Measurements from ENCODE around the gene PRM2. TPM values are rescaled to one million over a fixed set of nuclear protein-coding genes. Genes with fewer than 3 reads are reported as not detected.

Gene PRM2
- total RNA-seq, 1 experiment from 2014 or later = not detected

DNA sequence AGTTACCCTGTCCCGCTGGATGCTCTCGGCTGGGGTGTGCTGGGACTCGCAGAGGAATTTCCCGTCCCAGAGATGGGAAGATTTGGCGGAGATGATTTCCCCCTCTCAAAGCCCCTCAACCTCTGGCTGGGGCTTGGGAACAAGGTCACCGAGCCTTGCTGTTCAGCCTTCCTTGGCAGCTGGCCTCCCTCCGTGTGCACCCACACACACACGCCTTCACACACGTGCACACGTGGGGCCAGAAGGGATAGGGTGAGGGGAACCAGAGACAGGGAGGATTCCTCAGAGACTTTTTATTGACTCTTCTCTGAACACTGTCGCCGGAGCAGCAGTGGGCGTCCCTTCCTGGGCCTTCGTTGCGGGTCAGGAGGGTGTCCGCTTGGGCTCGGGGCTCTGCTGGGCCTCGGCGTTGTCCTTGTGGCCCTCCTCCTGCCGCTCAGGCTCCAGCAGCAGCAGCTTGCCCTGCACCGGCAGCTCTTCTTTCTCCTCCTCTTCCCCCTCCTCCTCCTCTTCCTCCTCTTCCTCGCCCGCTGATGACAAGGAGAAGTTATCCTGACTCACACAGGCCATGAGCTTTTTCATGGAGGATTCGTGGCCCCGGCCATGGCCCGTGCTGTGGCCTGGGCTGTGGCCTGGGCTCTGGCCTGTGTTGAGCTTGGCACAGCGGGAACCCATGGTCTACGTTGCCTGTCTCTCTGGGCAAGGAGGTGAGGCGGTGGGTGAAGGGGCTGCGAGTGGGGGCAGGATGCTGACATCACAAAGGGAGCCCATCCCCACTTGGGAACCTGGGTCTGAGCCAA, 3.2 kb downstream of the PRM2 start, which contains the start of gene PRM3:
PRM3 (minus strand) TSS at position 709 of the 800 bp plus-strand sequence; CDS start at position 675, 34 bp downstream.
- Histone ChIP-seq H3K9ac (ENCODE audit: low read length) (no peak within 1 kb of the TSS), H3K4me1 (ENCODE audit: low read length) (no peaks in the 10 kb centered on the region)

GRCh38 chr16:11272484-11272883, 3.8 kb downstream of the PRM2 start:
- Histone ChIP-seq H3K9me2 (replicated peaks; ENCODE audit: insufficient read depth, low read length) (no peaks in the 10 kb centered on the region), H3K4me1 (ENCODE audit: low read length) (no peaks in the 10 kb centered on the region)

More for the DNA sequence above, 3.2 kb downstream of the PRM2 start, which contains the start of gene PRM3:
- no peaks in the 10 kb centered on the region for H3K27me3 ChIP-seq (ENCODE audit: low read length)
- H3K36me3 ChIP-seq (ENCODE audit: insufficient read depth, low read length) = no peaks in the 10 kb centered on the region
- H3K9me2 ChIP-seq (replicated peaks; ENCODE audit: insufficient read depth, low read length) = no peaks in the 10 kb centered on the region
- no peak within 1 kb of the TSS for H3K4me2 ChIP-seq (ENCODE audit: low read depth, low read length, poor library complexity, severe bottlenecking)
- no peak within 1 kb of the TSS for H3K27ac ChIP-seq (ENCODE audit: low read length)
- H4K20me1 ChIP-seq (ENCODE audit: insufficient read depth, low read depth, low read length) = no peaks in the 10 kb centered on the region
- DNase-seq = no peak
- H3K4me3 ChIP-seq (ENCODE audit: low read length) = no peak within 1 kb of the TSS
- no peaks in the 10 kb centered on the region for H3K79me2 ChIP-seq (ENCODE audit: low read length)
- H3K9me3 ChIP-seq (ENCODE audit: low read length) = no peaks in the 10 kb centered on the region
- H2AFZ ChIP-seq (ENCODE audit: low read length) = no peak within 1 kb of the TSS

GRCh38 chr16:11271610-11272009, 4.7 kb downstream of the PRM2 start:
- Histone ChIP-seq H3K9me2 (replicated peaks; ENCODE audit: insufficient read depth, low read length) (no peaks in the 10 kb centered on the region), H3K4me2 (ENCODE audit: low read depth, low read length, poor library complexity, severe bottlenecking) (no peak overlapping the region), H3K9me3 (ENCODE audit: low read length) (no peaks in the 10 kb centered on the region), H3K4me1 (ENCODE audit: low read length) (no peaks in the 10 kb centered on the region), H3K79me2 (ENCODE audit: low read length) (no peaks in the 10 kb centered on the region), H4K20me1 (ENCODE audit: insufficient read depth, low read depth, low read length) (no peaks in the 10 kb centered on the region), H3K4me3 (ENCODE audit: low read length) (no peak overlapping the region), H2AFZ (ENCODE audit: low read length) (no peak overlapping the region), H3K9ac (ENCODE audit: low read length) (no peak overlapping the region), H3K27ac (ENCODE audit: low read length) (no peak overlapping the region), H3K27me3 (ENCODE audit: low read length) (no peaks in the 10 kb centered on the region), H3K36me3 (ENCODE audit: insufficient read depth, low read length) (no peaks in the 10 kb centered on the region)
- DNase-seq = no peak

More at GRCh38 chr16:11272484-11272883, 3.8 kb downstream of the PRM2 start:
- H4K20me1 ChIP-seq (ENCODE audit: insufficient read depth, low read depth, low read length) = no peaks in the 10 kb centered on the region
- H3K4me2 ChIP-seq (ENCODE audit: low read depth, low read length, poor library complexity, severe bottlenecking) = no peak overlapping the region
- no peaks in the 10 kb centered on the region for H3K79me2 ChIP-seq (ENCODE audit: low read length)
- H3K27ac ChIP-seq (ENCODE audit: low read length) = no peak overlapping the region
- no peaks in the 10 kb centered on the region for H3K9me3 ChIP-seq (ENCODE audit: low read length)
- H3K36me3 ChIP-seq (ENCODE audit: insufficient read depth, low read length) = no peaks in the 10 kb centered on the region
- H2AFZ ChIP-seq (ENCODE audit: low read length) = no peak overlapping the region
- no peak for DNase-seq
- no peaks in the 10 kb centered on the region for H3K27me3 ChIP-seq (ENCODE audit: low read length)
- no peak overlapping the region for H3K4me3 ChIP-seq (ENCODE audit: low read length)
- H3K9ac ChIP-seq (ENCODE audit: low read length) = no peak overlapping the region

GRCh38 chr16:11270602-11271162, 5.6 kb downstream of the PRM2 start:
- H3K27ac ChIP-seq (ENCODE audit: low read length) = no peak overlapping the region
- H3K9me2 ChIP-seq (replicated peaks; ENCODE audit: insufficient read depth, low read length) = no peaks in the 10 kb centered on the region
- no peak overlapping the region for H2AFZ ChIP-seq (ENCODE audit: low read length)
- no peak overlapping the region for H3K9ac ChIP-seq (ENCODE audit: low read length)
- no peaks in the 10 kb centered on the region for H3K4me1 ChIP-seq (ENCODE audit: low read length)
- no peaks in the 10 kb centered on the region for H3K9me3 ChIP-seq (ENCODE audit: low read length)
- no peaks in the 10 kb centered on the region for H3K79me2 ChIP-seq (ENCODE audit: low read length)
- no peaks in the 10 kb centered on the region for H3K27me3 ChIP-seq (ENCODE audit: low read length)
- H3K4me3 ChIP-seq (ENCODE audit: low read length) = no peak overlapping the region
- H3K36me3 ChIP-seq (ENCODE audit: insufficient read depth, low read length) = no peaks in the 10 kb centered on the region
- no peak overlapping the region for H3K4me2 ChIP-seq (ENCODE audit: low read depth, low read length, poor library complexity, severe bottlenecking)
- no peaks in the 10 kb centered on the region for H4K20me1 ChIP-seq (ENCODE audit: insufficient read depth, low read depth, low read length)
- DNase-seq = no peak

GRCh38 chr16:11268921-11269375, 7.3 kb downstream of the PRM2 start, which contains the start of gene TNP2:
Gene TNP2, minus strand, starts transcription at chr16:11269325. Its CDS starts 63 bp downstream, at chr16:11269262.
- H3K9me3 ChIP-seq (ENCODE audit: low read length) = no peaks in the 10 kb centered on the region
- no peaks in the 10 kb centered on the region for H3K79me2 ChIP-seq (ENCODE audit: low read length)
- H4K20me1 ChIP-seq (ENCODE audit: insufficient read depth, low read depth, low read length) = no peaks in the 10 kb centered on the region
- H3K4me1 ChIP-seq (ENCODE audit: low read length) = no peaks in the 10 kb centered on the region
- no peaks in the 10 kb centered on the region for H3K27me3 ChIP-seq (ENCODE audit: low read length)
- H3K4me2 ChIP-seq (ENCODE audit: low read depth, low read length, poor library complexity, severe bottlenecking) = no peak within 1 kb of the TSS
- no peak within 1 kb of the TSS for H3K4me3 ChIP-seq (ENCODE audit: low read length)
- no peaks in the 10 kb centered on the region for H3K9me2 ChIP-seq (replicated peaks; ENCODE audit: insufficient read depth, low read length)
- no peak within 1 kb of the TSS for H2AFZ ChIP-seq (ENCODE audit: low read length)
- H3K27ac ChIP-seq (ENCODE audit: low read length) = no peak within 1 kb of the TSS
- no peak for DNase-seq
- no peaks in the 10 kb centered on the region for H3K36me3 ChIP-seq (ENCODE audit: insufficient read depth, low read length)
- no peak within 1 kb of the TSS for H3K9ac ChIP-seq (ENCODE audit: low read length)

DNA sequence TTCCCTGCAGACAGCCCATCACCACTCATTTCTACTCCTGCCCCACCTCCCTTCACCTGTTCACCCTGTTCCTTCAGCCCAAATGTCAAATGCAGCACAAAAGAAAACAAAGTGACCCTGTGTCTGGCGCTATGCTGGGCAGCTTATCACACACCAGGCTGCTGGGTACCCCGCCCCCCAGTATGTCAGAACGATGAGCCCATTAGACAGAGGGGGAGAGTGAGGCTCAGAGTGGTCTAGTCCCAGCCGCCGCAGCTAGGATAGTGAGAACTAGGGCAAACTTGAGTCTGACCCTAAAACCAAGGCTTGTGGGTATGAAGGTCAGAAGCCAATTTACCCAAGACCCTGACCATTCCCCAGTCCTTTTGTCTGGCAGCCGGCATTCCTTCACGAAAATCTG, 11.2 kb downstream of the PRM2 start:
- Histone ChIP-seq H3K36me3 (ENCODE audit: insufficient read depth, low read length) (no peaks in the 10 kb centered on the region), H3K27me3 (ENCODE audit: low read length) (no peaks in the 10 kb centered on the region), H3K79me2 (ENCODE audit: low read length) (no peaks in the 10 kb centered on the region), H3K4me1 (ENCODE audit: low read length) (no peaks in the 10 kb centered on the region), H3K4me3 (ENCODE audit: low read length) (no peak overlapping the region), H3K9ac (ENCODE audit: low read length) (no peak overlapping the region), H3K9me3 (ENCODE audit: low read length) (no peaks in the 10 kb centered on the region), H3K27ac (ENCODE audit: low read length) (no peak overlapping the region), H4K20me1 (ENCODE audit: insufficient read depth, low read depth, low read length) (no peaks in the 10 kb centered on the region), H3K9me2 (replicated peaks; ENCODE audit: insufficient read depth, low read length) (no peaks in the 10 kb centered on the region), H3K4me2 (ENCODE audit: low read depth, low read length, poor library complexity, severe bottlenecking) (no peak overlapping the region), H2AFZ (ENCODE audit: low read length) (no peak overlapping the region)
- DNase-seq = no peak

DNA sequence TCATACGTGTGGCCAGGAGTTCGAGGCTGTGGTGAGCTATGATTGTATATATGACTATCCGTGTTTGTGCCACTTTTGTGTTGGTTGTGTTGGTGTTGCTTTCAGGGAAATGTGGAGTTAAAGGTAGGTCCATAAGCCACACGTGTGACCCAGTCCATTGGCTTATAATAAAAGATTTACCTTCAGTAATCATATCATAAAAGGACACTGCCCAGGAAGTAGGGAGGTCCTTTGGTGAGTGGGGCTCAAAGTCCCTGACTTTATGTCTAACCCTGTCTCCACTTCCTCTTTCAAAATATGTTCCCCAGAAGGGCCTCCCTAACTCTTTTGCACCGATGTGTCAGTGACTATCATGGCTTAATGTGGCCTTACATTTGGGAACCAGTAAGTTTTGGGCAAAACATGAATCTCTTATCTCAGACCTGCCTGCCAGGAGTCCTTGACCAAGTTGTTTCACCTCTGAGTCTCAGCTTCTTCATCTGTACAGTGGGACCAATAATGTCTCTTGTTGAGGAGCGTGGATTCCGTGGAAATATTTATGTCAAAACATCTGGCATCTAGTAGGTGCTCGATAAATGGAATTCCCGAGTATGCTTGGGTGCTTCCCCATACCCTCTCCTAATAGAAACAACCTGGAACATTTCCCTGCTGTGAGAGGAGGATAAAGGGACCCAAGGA, 12.0 kb downstream of the PRM2 start:
- no peaks in the 10 kb centered on the region for H3K27me3 ChIP-seq (ENCODE audit: low read length)
- no peak overlapping the region for H3K4me3 ChIP-seq (ENCODE audit: low read length)
- DNase-seq = no peak
- H4K20me1 ChIP-seq (ENCODE audit: insufficient read depth, low read depth, low read length) = no peaks in the 10 kb centered on the region
- no peak overlapping the region for H3K4me2 ChIP-seq (ENCODE audit: low read depth, low read length, poor library complexity, severe bottlenecking)
- H3K9me2 ChIP-seq (replicated peaks; ENCODE audit: insufficient read depth, low read length) = no peaks in the 10 kb centered on the region
- H3K36me3 ChIP-seq (ENCODE audit: insufficient read depth, low read length) = no peaks in the 10 kb centered on the region
- H3K79me2 ChIP-seq (ENCODE audit: low read length) = no peaks in the 10 kb centered on the region
- no peaks in the 10 kb centered on the region for H3K9me3 ChIP-seq (ENCODE audit: low read length)
- H2AFZ ChIP-seq (ENCODE audit: low read length) = no peak overlapping the region
- peaks cover under 1% of the 10 kb centered on the region; the same call in 1 of the 2 replicates for H3K4me1 ChIP-seq (ENCODE audit: low read length)
- no peak overlapping the region for H3K27ac ChIP-seq (ENCODE audit: low read length)
- no peak overlapping the region for H3K9ac ChIP-seq (ENCODE audit: low read length)

DNA sequence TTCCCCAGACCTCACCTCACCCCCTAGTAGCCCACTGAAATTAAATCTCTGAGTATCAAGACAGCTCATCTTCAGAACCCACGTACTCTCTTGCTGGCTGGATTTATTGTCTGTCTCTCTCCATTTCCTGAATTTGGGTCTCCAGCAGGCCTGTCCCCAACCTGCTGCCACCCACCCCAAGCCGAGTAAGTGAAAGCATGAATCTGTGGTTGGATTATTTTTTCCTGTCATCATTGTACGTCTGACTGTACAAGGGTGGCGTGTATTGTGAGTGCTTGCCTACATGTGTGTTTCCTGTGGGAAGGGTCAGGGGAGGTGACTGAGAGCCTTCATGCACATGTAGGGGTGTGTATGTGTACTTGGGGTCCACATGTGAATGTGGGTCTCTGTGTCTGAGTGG, 12.5 kb downstream of the PRM2 start:
- Histone ChIP-seq H3K4me1 (ENCODE audit: low read length) (peaks cover 6% of the 10 kb centered on the region; the same call in 1 of the 2 replicates), H4K20me1 (ENCODE audit: insufficient read depth, low read depth, low read length) (no peaks in the 10 kb centered on the region), H3K9me2 (replicated peaks; ENCODE audit: insufficient read depth, low read length) (no peaks in the 10 kb centered on the region), H3K36me3 (ENCODE audit: insufficient read depth, low read length) (no peaks in the 10 kb centered on the region), H3K27ac (ENCODE audit: low read length) (no peak overlapping the region), H2AFZ (ENCODE audit: low read length) (no peak overlapping the region), H3K9me3 (ENCODE audit: low read length) (no peaks in the 10 kb centered on the region), H3K9ac (ENCODE audit: low read length) (no peak overlapping the region), H3K4me3 (ENCODE audit: low read length) (no peak overlapping the region), H3K27me3 (ENCODE audit: low read length) (no peaks in the 10 kb centered on the region), H3K4me2 (ENCODE audit: low read depth, low read length, poor library complexity, severe bottlenecking) (no peak overlapping the region), H3K79me2 (ENCODE audit: low read length) (no peaks in the 10 kb centered on the region)
- DNase-seq = no peak
